Neural progenitor cell (in vitro differentiated cells): ENCODE data around the gene TLR3. TPM values are rescaled to one million over a fixed set of nuclear protein-coding genes. Genes with fewer than 3 reads are reported as not detected.
A peak's percentile ranks its signal among the peaks of the same experiment; 100 is the strongest.

Experiments used
- DNase-seq: peaks from one replicate; pipeline ENCODE4 v3.0.0-alpha.2; 2016; ENCODE audit warnings: low spot score
- H2AFZ ChIP-seq: fragments of 200-600 bp; sonication (generic); replicated peaks from 2 replicates; pipeline ENCODE4 v1.6.1; 2016; ENCODE audit warnings: antibody characterized with exemption
- H3F3A ChIP-seq: fragments of 200-600 bp; sonication (generic); 2 replicates; pipeline ENCODE4 v1.6.1; 2016; ENCODE audit warnings: antibody characterized with exemption, low read depth
- H3K27ac ChIP-seq: fragments of 200-600 bp; sonication (generic); 2 replicates; pipeline ENCODE4 v1.5.1; 2016; ENCODE audit warnings: mild to moderate bottlenecking
- H3K27me3 ChIP-seq: fragments of 200-600 bp; sonication (generic); 2 replicates; pipeline ENCODE4 v1.6.1; 2016; ENCODE audit warnings: mild to moderate bottlenecking, moderate library complexity
- H3K36me3 ChIP-seq: fragments of 200-600 bp; sonication (generic); 2 replicates; pipeline ENCODE4 v1.5.1; 2016
- H3K4me1 ChIP-seq: fragments of 200-600 bp; sonication (generic); 2 replicates; pipeline ENCODE4 v1.6.1; 2016; ENCODE audit warnings: mixed run types
- H3K4me2 ChIP-seq: fragments of 200-600 bp; sonication (generic); 2 replicates; pipeline ENCODE4 v1.6.1; 2016
- H3K4me3 ChIP-seq: fragments of 200-600 bp; sonication (generic); 2 replicates; pipeline ENCODE4 v1.5.1; 2016
- H3K79me2 ChIP-seq: fragments of 200-600 bp; sonication (generic); 2 replicates; pipeline ENCODE4 v1.6.1; 2016; ENCODE audit warnings: low read depth
- H3K9ac ChIP-seq: fragments of 200-600 bp; sonication (generic); 2 replicates; pipeline ENCODE4 v1.6.1; 2016
- H3K9me3 ChIP-seq: fragments of 200-600 bp; sonication (generic); 2 replicates; pipeline ENCODE4 v1.5.1; 2016; ENCODE audit warnings: low read depth
- H4K20me1 ChIP-seq: fragments of 200-600 bp; sonication (generic); 2 replicates; pipeline ENCODE4 v1.6.1; 2016; ENCODE audit warnings: low read depth
- H3K27ac Mint-ChIP-seq: 3 replicates; pipeline ENCODE4 v1.8.0; 2021; ENCODE audit warnings: mixed read lengths
- H3K27me3 Mint-ChIP-seq: 2 replicates; pipeline ENCODE4 v1.8.0; 2022; ENCODE audit warnings: low read depth, mild to moderate bottlenecking, inconsistent platforms, moderate library complexity, mixed read lengths; ENCODE audit not compliant: insufficient read depth
- H3K36me3 Mint-ChIP-seq: 3 replicates; pipeline ENCODE4 v1.8.0; 2021; ENCODE audit warnings: mixed read lengths
- H3K4me1 Mint-ChIP-seq: 3 replicates; pipeline ENCODE4 v1.8.0; 2021; ENCODE audit warnings: mixed read lengths
- H3K4me3 Mint-ChIP-seq: 3 replicates; pipeline ENCODE4 v1.8.0; 2021; ENCODE audit warnings: mild to moderate bottlenecking, moderate library complexity, mixed read lengths
- H3K9me3 Mint-ChIP-seq: 3 replicates; pipeline ENCODE4 v1.8.0; 2020; ENCODE audit warnings: mixed read lengths
- EZH2 ChIP-seq: fragments of 200-600 bp; sonication (generic); IDR thresholded peaks from 2 replicates; pipeline ENCODE4 v1.6.1; 2017; ENCODE audit warnings: antibody characterized with exemption, mild to moderate bottlenecking, moderate library complexity
- EZH2phosphoT487 ChIP-seq: fragments of 200-600 bp; sonication (generic); IDR thresholded peaks from 2 replicates; pipeline ENCODE4 v1.6.1; 2017; ENCODE audit warnings: antibody characterized with exemption
- total RNA-seq: library from RNA; depleted of rRNA; stranded (reverse); fragments of >200 nt; gene quantifications from 2 replicates; pipeline ENCODE4 v1.2.3, GENCODE V29; 2015; ENCODE audit warnings: low replicate concordance
- TF ChIP-seq, protein P1 (sequence below): fragments of 200-600 bp; sonication (generic); IDR thresholded peaks from 2 replicates; pipeline ENCODE4 v1.5.1; 2017; ENCODE audit warnings: antibody characterized with exemption, mild to moderate bottlenecking

Gene TLR3
- total RNA-seq, 1 donor from 2014 or later: 0.92 TPM

DNA sequence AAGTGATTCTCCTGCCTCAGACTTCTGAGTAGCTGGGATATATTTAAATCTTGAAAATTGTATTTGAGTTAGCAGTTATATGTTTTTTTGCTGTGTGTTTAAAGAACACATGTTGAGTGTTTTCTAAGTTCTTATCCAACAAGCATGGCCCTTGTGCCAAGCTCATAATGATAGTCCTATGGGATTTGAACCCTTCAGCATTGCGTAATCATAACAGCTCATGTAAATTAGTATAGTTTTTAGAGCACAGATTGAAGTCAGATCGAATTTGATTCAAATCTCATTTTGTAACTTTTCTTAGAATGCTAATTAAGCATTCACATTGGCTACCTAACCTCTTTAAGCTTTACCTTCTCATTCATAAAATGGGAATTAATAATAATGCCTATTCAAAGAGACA, 47.7 kb downstream of the TLR3 start:
- Histone ChIP-seq H4K20me1 (no peaks in the 10 kb centered on the region), H3K4me3 (no peak overlapping the region), H2AFZ (no peak overlapping the region), H3K79me2 (no peaks in the 10 kb centered on the region), H3K36me3 (no peaks in the 10 kb centered on the region), H3K27ac (no peak overlapping the region), H3K4me2 (no peak overlapping the region), H3K9me3 (no peaks in the 10 kb centered on the region), H3K4me1 (peaks cover 18% of the 10 kb centered on the region), H3K27me3 (no peaks in the 10 kb centered on the region), H3F3A (peaks cover 5% of the 10 kb centered on the region), H3K9ac (no peak overlapping the region)
- Mint-ChIP-seq H3K4me1 (no peaks in the 10 kb centered on the region), H3K9me3 (no peaks in the 10 kb centered on the region), H3K36me3 (no peaks in the 10 kb centered on the region), H3K27me3 (peaks cover 5% of the 10 kb centered on the region), H3K27ac (no peak overlapping the region), H3K4me3 (no peak overlapping the region)
- TF ChIP-seq, protein P1, sequence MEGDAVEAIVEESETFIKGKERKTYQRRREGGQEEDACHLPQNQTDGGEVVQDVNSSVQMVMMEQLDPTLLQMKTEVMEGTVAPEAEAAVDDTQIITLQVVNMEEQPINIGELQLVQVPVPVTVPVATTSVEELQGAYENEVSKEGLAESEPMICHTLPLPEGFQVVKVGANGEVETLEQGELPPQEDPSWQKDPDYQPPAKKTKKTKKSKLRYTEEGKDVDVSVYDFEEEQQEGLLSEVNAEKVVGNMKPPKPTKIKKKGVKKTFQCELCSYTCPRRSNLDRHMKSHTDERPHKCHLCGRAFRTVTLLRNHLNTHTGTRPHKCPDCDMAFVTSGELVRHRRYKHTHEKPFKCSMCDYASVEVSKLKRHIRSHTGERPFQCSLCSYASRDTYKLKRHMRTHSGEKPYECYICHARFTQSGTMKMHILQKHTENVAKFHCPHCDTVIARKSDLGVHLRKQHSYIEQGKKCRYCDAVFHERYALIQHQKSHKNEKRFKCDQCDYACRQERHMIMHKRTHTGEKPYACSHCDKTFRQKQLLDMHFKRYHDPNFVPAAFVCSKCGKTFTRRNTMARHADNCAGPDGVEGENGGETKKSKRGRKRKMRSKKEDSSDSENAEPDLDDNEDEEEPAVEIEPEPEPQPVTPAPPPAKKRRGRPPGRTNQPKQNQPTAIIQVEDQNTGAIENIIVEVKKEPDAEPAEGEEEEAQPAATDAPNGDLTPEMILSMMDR: no peak
- TF ChIP-seq EZH2phosphoT487: no peak
- TF ChIP-seq EZH2: no peak
- no peak for DNase-seq

GRCh38 chr4:186118582-186118981, 49.6 kb downstream of the TLR3 start:
- Histone ChIP-seq H3F3A (peaks cover 5% of the 10 kb centered on the region), H3K27me3 (no peaks in the 10 kb centered on the region), H3K27ac (no peak overlapping the region), H3K9me3 (no peaks in the 10 kb centered on the region), H3K4me3 (no peak overlapping the region), H3K36me3 (no peaks in the 10 kb centered on the region), H3K9ac (no peak overlapping the region), H4K20me1 (no peaks in the 10 kb centered on the region), H3K4me1 (peaks cover 18% of the 10 kb centered on the region), H2AFZ (no peak overlapping the region), H3K4me2 (peak overlapping the region; percentile 28), H3K79me2 (no peaks in the 10 kb centered on the region)
- DNase-seq: no peak
- Mint-ChIP-seq H3K27ac (no peak overlapping the region), H3K27me3 (peaks cover 5% of the 10 kb centered on the region), H3K4me3 (no peak overlapping the region), H3K9me3 (no peaks in the 10 kb centered on the region), H3K4me1 (no peaks in the 10 kb centered on the region), H3K36me3 (no peaks in the 10 kb centered on the region)
- TF ChIP-seq, protein P1: no peak
- no peak for TF ChIP-seq EZH2phosphoT487

GRCh38 chr4:186121057-186121456, 52.1 kb downstream of the TLR3 start:
- Mint-ChIP-seq H3K27me3 (peaks cover 8% of the 10 kb centered on the region), H3K27ac (no peak overlapping the region)
- no peak for TF ChIP-seq EZH2phosphoT487
- TF ChIP-seq, protein P1: no peak
- TF ChIP-seq EZH2: no peak

More at GRCh38 chr4:186121057-186121456, 52.1 kb downstream of the TLR3 start:
- Histone ChIP-seq H3K9ac (no peak overlapping the region), H3K4me1 (peaks cover 18% of the 10 kb centered on the region), H3K79me2 (no peaks in the 10 kb centered on the region), H3K9me3 (no peaks in the 10 kb centered on the region), H3K36me3 (no peaks in the 10 kb centered on the region), H3K4me3 (no peak overlapping the region), H3K27ac (no peak overlapping the region), H4K20me1 (no peaks in the 10 kb centered on the region), H3K27me3 (no peaks in the 10 kb centered on the region), H3K4me2 (no peak overlapping the region), H3F3A (peaks cover 5% of the 10 kb centered on the region), H2AFZ (no peak overlapping the region)
- H3K4me1 Mint-ChIP-seq: no peaks in the 10 kb centered on the region
- no peaks in the 10 kb centered on the region for H3K36me3 Mint-ChIP-seq
- no peaks in the 10 kb centered on the region for H3K9me3 Mint-ChIP-seq
- no peak overlapping the region for H3K4me3 Mint-ChIP-seq
- DNase-seq: no peak
